Stimulated activated CD4-positive, alpha-beta T cell treated with anti-CD3 and anti-CD28 coated beads, Interleukin-4, amount 100 ng/mL, for 4 hours (primary cell): ENCODE results near the gene KCNQ2.

Source experiments
- DNase-seq, 2 experiments: peaks; one replicate each; pipeline ENCODE4 v3.0.0-alpha.2; 2020

Gene KCNQ2

DNA sequence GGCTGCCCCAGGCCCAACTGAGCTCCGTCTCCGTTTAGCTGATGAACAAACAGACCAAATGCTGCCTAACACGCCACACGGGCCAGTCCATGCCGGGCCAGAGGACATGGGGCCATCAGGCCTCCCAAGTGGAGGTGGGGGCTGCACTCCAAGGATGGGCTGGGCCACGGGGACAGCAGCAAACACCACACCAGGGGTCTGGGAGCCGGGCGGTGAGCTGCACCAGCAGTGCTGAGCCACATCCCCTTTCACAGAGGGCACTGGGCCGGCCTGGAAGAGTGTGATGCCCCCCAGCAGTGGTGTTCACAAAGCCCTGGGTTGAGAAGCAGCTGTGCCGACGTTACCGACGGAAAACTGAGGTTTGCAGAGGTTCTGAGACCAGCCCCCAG is 2.7 kb downstream of the KCNQ2 start:
- DNase-seq, result no peak

GRCh38 chr20:63469019-63469712 is 3.3 kb downstream of the KCNQ2 start:
- DNase-seq, result no peak

DNA sequence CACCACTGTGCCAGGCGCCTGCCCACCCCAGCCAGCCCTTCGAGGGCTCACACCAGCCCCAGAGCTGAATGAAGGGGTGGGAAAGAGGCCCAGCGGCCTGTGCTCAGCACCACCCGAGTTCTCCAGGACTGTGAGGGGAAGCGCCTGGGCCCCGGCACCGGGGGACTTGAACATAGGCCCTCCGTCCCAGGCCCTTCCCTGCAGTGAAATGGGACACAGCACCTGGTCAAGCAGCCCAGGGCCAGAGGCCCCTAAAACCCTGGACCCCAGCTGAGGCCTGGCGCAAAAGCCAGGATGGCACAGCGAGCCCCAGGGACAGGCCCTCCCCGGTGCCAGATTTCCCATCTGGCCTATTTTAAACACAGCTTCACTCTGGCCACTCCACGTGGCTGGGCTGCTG is 4.0 kb downstream of the KCNQ2 start:
- DNase-seq, result no peak

GRCh38 chr20:63467294-63468083 is 5.0 kb downstream of the KCNQ2 start:
- no peak for DNase-seq

GRCh38 chr20:63466861-63467260 is 5.6 kb downstream of the KCNQ2 start:
- DNase-seq, result no peak

DNA sequence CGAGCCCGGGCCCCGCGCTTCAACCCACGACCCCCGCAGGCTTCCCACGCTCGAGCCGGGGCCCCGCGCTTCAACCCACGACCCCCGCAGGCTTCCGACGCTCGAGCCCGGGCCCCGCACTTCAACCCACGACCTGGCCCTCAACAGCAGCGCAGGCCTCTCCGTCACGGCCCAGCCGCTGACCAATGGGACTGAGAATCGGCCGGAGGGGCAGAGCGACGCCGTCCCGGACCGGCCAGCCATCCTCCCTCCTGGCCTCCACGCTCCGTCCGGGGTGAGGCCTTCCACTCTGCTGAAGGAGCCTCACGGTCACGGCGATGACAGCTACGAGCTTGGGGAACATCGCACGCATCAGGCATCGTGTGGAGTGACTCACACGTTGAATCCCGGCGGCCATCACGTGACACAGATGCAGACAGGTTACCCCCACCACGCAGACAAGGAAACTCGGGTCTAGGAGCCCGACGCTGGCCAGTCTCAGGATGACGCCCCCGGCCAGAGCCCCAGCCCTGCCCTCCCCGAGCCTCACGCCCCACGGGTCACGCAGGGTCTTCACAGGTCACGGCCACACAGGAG is 6.1 kb downstream of the KCNQ2 start:
- DNase-seq, result no peak

DNA sequence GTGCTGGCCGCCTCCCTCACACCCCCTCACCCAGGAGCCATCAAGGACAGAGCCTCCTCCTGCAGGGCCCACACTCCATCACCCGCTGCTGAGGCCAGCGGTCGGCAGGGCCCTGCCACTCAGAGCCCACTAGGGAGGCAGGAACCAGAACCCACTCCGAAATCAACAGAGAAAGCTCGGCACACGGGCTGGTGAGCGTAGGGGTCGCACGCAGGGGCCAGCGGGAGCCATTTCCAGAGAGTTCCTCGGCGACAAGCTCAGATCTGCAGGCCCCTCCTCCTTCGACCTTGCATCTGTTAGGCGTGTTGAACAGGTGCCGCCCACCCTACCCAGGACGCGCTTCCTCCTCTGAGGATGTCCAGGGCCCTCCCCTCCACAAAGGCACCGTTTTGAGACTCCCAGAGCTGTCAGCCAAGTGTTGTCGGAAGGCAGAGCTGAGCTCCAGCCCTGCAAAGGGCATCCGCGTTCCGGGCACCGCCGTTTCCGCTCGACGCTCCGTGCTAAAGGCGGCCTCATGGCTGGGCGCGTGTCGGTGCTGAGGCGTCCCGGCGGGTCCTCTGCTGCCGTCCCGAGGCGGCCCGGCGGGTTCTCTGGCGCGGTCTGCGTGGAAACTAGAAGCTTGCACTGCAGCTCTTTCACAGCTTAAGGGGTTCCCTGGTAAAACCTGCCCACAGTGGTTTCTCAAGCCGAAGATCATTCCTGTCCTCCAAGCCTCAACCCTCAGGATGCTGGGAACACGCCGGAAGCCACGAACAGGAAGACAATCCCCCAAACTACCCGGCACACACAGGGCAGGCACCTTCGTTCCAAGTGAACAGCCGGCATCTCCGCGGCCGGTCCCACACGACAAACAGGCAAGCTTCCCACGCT is 6.8 kb downstream of the KCNQ2 start:
- DNase-seq, result no peak

DNA sequence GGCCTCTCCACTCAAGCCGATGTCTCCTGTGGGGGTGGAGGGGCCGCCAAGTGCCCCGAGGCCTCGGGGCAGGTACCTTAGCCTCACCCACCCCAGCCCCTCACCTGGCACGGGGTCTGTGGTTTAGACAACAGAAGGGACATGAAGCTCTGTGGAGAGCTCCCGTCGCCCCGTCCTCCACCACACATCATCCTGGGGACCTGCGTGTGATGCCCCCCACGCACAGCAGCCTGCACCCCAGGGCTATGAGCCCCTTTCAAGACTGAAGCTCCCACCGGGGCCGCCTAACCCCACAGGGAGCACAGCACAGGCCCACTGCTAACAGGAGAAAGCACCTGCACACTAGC is 8.2 kb downstream of the KCNQ2 start:
- DNase-seq, result no peak

- no peak for DNase-seq
Measured at GRCh38 chr20:63463400-63464288, 8.8 kb downstream of the KCNQ2 start.

GRCh38 chr20:63462244-63462643 is 10.2 kb downstream of the KCNQ2 start:
- no peak for DNase-seq

DNA sequence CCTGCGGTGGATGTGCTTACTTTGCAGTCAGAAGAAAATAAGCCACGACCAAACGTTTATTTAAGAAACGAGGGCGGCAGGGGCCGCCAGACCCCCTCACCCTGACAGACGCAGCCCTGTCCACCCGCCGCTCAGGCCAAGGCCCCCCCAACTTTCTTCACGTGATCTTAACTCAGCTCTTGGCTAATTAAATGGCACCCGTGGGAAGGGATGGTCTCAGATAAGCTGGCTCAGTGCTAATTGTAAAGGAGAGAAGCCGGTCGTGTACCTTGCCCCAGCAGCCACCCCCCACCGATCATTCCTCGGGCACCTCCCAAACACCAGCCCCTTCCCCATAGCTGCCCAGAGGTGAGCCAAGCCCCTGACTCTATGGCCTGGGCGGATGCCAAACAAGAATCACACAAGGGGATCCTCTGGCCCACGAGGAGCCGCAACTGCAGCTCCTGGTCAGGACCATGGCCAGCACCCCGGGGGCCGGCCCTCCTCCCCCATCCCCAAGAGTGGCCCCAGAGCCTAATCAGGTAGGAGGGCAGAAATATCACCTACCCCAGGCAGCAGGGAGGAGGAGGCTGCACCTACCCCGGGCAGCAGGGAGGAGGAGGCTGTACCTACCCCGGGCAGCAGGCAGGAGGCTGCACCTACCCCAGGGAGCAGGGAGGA is 11.2 kb downstream of the KCNQ2 start:
- no peak for DNase-seq

GRCh38 chr20:63459070-63459380 is 13.4 kb downstream of the KCNQ2 start:
- DNase-seq, result no peak

- DNase-seq, result no peak
Measured at GRCh38 chr20:63458170-63459069, 14.0 kb downstream of the KCNQ2 start.

GRCh38 chr20:63457737-63458136 is 14.7 kb downstream of the KCNQ2 start:
- no peak for DNase-seq

DNA sequence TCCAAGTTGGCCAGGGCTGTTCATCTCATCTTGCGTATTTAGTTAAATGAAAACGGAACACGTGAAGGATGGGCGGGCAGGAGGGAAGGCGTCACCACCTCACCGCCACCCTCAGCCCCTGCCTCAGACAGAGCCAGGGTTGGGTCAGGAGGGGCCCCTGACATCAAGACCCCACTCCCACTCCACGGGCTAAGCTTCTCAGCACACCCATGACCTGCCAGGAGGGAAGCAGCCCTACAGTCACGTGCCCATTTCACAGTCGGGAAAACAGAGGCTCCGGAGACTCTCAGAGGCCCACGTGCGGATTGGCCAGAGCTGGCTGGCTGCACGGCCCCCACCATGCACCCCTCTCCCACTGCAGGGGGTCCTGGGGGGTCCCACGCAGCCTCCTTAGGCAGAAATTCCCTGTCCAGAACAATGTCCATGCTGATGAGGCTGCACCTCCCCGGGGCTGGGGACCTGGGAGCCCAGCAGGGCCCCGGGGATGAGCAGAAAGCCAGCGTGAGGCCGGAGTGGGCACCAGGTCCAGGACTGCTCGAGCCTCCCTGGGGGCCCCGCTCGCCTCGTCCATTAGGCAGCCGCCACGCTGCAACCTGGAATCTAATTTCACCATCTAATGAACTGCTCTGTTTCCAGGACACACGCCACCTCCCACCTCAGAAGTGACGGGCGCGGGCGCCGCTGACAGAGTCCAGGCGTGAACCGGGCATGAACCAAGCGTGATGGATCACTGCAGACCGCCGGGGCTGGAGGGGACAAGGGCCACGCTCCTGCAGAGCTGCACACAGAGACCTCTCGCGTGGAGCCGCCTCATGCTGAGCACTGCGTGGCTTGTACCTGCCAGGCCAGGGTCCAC is 15.8 kb downstream of the KCNQ2 start:
- DNase-seq, result no peak

- DNase-seq, result no peak
Measured at GRCh38 chr20:63455568-63455859, 16.9 kb downstream of the KCNQ2 start.

GRCh38 chr20:63454731-63455567 is 17.5 kb downstream of the KCNQ2 start:
- DNase-seq, result no peak

DNA sequence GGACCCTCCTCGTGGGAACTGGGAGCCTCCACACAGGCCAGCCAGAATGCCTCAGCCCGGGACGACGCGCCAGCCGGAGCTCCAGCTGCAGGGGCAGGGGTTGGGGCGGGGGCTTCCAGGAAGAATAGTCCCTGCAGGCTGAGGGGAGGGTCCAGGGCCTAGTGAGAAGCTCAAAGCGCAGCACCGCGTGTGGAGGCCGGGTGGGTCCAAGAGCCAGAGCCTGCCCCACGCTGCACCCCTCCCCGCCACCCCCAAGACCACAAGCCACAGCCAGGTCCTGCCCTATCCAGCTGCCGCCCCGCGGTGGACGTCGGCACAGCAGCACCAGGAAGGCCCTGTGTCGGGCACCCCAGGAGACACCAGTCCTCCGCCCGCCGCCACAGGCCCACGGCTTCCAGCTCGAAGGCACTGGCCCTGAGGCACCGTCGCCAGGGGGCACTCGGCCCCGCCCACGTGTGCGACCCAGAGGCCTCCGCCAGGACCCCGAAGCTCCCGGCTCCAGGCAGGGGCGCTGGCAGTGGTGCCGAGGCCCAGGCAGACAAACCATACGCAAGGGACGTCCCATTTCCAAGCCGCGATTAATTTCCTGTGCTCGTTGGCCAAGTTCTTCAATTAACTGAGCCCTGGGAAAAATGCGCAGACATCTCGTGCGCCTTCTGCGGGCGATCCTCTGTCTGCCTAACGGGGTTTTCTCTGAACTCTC is 19.5 kb downstream of the KCNQ2 start:
- no peak for DNase-seq
